Esophagus mucosa (tissue), 1 donor: Measurements from ENCODE around the gene RNGTT. TPM values are rescaled to one million over a fixed set of nuclear protein-coding genes. Genes with fewer than 3 reads are reported as not detected.
"Not testable (repeated sequence)": the region's sequence is repeated elsewhere in the genome, so short reads cannot be mapped to it uniquely, and the experiment has no call there.

Source experiments
- ATAC-seq: fragments of 200-7000 bp; cut with Tn5 transposase; one replicate; pipeline ENCODE4 v1.9.1; 2020
- total RNA-seq: library from RNA; stranded (reverse); gene quantifications from one replicate; pipeline ENCODE4 v1.2.4, GENCODE V29; 2023
- donor health status: DM: yes; HTN: yes; CAD: no.

Gene RNGTT
- total RNA-seq, 1 donor from 2014 or later = 8.1 TPM

DNA sequence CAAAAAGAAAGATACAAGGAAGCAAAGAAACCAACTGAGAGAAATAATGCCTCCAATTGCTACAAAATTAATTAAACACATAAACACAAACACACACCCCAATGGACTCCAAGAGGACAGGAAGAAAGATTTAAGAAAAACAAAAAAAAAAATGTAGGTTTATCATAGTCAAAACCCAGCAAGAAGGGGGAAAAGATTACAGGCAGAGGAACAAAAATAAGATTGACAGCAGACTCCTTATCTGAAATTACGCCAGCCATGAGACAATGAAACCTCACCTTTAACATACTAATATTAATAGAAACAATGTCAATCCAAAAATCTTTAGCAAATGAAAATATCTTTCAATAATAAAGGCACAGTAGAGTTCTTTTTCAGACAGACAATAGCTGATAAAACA is 155.8 kb downstream of the RNGTT start:
- ATAC-seq = no peak

DNA sequence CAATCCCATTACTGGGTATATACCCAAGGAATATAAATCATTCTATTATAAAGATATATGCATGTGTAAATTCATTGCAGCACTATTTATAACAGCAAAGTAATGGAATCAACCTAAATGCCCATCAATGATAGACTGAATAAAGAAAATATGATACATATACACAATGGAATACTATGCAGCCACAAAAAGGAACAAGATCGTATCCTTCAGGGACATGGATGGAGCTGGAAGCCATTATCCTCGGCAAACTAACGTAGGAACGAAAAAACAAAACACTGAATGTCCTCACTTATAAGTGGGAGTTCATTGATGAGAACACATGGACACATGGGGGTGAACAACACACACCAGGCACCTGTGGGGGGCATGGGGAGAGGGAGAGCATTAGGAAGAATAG is 156.7 kb downstream of the RNGTT start:
- ATAC-seq = no peak

DNA sequence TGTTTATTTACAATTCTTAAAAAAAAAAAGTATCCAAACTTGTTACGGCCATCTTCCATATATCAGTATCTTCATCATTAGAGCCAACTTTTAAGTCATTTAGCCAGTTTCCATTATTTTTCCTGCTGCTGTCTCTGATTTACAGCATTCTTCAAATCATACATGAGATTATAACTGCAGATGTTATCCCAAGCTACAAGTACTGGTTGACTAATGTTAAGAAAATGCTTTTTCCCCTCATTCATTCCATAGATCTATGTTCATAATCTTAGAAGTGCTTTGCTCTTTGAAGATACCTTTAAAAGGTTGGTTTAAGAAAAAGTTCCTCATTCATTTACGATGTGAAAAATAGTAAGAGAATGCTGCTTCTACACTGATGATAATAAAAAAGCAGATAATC is 158.7 kb downstream of the RNGTT start:
- no peak for ATAC-seq

- no peak for ATAC-seq
These were observed 177.9 kb downstream of the RNGTT start for GRCh38 chr6:88785478-88785877.

DNA sequence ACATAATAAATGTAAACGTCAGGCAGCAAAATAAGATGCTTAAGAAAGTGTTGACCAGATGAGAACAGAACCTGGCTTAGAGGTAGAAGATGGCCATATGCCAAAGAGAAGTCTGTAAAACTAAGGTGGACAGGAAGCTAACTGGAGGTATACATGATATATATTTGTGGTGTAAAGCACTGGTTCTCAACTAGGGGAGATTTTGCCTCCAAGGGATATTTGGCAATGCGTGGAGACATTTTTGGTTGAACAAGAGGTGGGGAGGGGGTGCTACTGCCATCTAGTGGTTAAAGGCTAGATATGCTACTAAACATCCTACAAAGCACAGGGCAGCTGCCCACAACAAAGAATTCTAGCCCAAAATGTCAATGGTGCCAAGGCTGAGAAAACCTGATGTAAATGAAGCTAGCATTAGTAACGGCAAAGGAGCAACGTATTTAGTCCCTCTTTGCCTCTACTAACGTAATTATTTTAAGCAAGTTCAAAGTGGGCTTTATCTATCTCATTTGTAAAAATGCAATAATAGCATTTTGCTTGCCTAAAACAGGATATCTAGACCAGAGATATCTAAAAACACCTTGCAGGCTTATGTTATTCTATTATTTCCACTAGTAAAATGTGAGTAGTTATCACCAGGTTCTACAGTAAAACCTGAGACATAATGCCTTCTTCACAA is 182.6 kb downstream of the RNGTT start:
- peak; percentile 77 for ATAC-seq

DNA sequence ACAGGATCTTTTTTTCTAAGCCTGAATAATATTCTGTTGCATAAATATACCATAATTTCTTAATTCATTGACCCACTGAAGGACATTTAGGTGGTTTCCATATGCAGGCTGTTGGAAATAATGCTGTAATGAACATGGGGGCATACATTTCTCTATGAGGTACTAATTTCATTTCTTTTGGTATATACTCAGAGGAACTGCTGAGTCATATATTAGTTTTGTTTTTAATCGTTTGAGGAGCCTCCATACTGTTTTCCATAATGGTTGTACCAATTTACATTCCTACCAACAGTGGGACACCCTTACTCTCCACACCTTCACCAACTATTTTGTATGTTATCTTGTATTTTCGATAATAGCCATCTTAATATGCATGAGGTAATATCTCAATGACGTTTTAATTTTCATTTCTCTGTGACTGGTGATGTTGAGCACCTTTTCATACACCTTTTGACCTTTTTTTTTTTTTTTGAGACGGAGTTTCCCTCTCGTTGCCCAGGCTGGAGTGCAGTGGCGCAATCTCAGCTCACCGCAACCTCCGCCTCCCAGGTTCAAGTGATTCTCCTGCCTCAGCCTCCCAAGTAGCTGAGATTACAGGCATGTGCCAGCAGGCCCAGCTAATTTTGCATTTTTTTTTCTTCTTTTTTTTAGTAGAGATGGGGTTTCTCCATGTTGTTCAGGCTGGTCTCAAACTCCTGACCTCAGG is 187.4 kb downstream of the RNGTT start:
- no peak for ATAC-seq

- ATAC-seq = not testable (repeated sequence)
These were observed 195.3 kb downstream of the RNGTT start for GRCh38 chr6:88768114-88768513.

DNA sequence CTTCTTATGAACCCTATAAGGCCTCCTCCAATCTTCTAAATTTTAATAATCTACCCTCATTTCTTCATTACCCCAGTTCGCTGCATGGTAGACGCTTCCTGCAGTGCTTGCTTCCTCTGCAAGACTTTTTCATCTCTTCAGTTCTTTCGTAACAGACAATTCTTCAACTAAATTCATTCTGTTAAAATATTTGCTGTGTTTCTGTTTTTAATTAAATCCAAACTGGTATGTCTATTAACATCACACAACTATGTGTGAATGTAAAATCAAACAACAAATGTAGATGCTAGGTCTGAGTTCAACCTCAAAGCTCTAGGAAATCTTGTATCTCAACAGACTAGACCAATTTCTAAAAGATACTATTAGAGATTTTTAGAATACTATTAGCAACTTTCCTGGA is 199.3 kb downstream of the RNGTT start:
- ATAC-seq = no peak

GRCh38 chr6:88763160-88763559 is 200.3 kb downstream of the RNGTT start:
- ATAC-seq = no peak

- no peak for ATAC-seq
These were observed 202.0 kb downstream of the RNGTT start for GRCh38 chr6:88761237-88762031.

- no peak for ATAC-seq
These were observed 203.3 kb downstream of the RNGTT start for GRCh38 chr6:88760091-88760490.

DNA sequence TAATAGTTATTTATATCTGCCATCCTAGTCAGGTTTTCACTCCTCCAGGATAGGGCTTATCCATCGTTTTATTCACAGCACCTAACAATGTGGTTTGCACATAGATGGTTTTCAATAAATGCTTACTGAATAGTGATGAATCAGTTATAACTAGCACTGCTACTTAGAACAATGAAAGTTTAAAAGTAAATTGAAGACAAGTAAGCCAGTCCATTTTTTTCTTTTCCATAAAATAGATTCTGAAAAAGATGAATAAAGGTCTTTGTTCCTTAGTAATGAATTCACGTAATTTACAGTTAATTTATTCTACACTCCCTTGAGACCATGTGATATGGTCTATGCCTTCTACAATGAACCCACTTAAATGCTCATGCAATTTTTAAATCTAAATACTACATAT is 212.5 kb downstream of the RNGTT start:
- no peak for ATAC-seq

DNA sequence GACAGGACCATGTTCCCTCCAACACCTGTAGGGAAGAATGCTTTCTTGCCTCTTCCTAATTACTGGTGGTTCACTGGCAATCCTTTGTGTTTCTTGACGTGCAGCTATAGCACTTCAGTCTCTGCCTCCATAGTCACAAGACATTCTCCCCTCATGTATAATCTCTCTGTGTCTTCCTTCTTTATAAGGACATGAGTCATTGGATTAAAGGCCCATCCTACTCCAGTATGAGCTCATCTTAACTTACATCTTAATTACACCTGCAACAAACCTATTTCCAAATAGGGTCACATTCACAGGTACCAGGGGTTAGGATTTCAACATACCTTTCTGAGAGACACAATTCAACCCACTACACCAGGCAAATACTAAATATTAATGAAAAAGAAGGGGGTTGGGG is 213.6 kb downstream of the RNGTT start:
- ATAC-seq = peak; percentile 74

DNA sequence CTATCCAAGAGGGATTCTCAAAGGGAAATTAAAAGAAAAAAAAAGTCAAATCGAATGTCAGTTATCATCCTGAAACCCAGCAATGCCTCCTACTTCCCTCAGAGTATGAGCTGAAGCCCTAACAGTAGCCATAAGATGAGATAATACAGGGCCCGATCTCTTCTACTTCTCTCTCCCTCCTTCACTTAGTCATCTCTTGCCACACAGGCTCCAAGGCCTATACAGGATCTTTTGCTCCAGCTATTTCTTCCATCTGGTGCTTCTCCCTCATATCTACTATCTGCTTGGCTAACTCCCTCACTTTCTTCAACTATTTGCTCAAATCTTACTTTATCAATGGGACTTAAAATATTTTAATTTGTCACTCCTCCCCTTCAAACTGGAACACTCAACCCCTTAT is 215.3 kb downstream of the RNGTT start:
- no peak for ATAC-seq

- ATAC-seq = no peak
These were observed 221.5 kb downstream of the RNGTT start for GRCh38 chr6:88741939-88742338.

DNA sequence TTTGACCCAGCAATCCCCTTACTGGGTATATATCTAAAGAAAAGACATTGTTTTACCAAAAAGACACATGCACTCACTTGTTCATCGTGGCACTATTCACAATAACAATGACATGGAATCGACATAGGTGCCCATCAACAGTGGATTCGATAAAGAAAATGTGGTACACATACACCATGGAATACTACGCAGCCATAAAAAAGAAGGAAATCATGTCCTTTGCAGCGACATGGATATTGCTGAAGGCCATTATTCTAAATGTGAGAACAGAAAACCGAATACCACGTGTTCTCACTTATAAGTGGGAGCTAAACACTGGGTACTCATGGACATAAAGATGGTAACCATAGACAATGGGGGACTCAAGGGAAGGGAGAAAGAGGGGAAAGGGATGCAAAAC is 222.3 kb downstream of the RNGTT start:
- ATAC-seq = no peak

GRCh38 chr6:88734544-88734943 is 228.9 kb downstream of the RNGTT start:
- no peak for ATAC-seq

DNA sequence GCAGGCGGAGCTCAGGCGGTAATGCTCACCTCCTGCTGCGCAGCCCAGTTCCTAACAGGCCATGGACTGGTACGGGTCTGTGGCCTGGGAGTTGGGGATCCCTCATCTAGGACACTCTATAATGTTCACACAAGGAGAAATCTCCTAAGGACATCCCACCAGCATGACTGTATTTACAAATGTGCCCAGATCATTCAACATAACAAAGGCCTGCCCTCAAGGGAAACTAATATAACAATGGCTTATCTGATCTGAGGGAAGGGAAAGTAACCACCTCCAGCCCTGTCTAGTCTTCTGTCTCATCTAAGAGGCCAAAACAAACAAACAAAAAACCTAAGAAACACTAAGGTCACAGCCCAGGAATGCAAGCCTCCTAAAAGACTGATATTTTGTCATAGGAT is 232.8 kb downstream of the RNGTT start:
- ATAC-seq = no peak

DNA sequence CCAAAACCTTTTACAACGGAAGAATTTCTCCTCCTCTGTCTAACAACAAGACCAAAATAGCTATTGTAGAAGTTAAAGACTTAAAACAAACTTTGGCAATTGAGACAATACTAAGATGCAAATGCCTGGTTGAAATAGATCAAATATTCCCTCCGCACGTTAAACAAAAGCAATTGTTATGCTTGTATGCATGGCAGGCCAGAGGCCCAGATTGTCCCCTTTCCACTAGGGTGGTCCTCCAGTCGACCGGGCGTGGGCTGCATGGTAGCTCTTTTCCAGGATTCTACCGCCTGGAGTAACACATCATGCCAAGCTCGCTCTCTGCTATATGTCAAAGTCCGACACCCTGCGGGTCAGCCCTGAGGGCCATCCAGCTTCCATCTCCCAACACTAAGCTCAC is 234.7 kb downstream of the RNGTT start:
- ATAC-seq = no peak

GRCh38 chr6:88726409-88726808 is 237.0 kb downstream of the RNGTT start:
- not testable (repeated sequence) for ATAC-seq

DNA sequence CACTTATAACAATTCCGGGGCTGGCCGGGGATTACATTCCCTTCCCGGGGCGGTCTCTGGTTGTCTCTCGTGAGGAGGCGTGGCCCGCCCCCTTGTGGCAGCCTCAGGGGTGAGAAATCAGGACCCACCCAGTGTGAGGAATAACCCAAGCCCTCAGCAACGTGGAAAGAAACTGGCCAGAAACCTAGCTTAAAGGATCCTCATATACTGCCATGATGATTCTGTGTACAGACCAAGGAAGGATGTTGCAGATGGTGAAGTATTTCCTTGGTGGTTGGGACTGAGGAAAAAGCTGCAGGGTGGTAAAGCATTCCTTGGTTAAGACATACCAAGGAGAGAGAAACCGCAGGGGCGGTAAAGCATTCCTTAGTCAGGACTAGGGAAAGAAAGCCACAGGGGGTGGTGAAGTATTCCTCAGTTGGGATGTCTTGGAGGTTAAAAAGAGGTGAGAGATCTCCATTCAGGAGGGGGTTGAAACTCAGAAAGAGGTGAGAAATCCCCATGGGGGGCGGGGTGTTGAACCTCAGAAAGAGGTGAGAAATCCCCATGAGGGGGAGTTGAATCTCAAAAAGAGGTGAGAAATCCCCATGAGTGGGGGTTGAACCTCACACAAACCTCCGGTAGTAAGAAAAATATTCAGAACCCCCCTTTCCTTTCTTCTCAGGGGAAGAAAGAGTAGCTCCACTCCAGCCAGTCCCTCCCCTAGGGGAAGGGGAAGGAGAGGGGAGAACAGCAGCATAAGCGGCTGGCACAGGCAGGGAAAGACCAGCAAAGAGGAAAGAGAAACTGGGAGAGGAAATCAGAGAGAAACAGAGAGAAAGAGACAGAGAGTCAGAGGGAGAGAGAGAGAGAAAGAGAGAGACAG is 238.1 kb downstream of the RNGTT start:
- no peak for ATAC-seq

DNA sequence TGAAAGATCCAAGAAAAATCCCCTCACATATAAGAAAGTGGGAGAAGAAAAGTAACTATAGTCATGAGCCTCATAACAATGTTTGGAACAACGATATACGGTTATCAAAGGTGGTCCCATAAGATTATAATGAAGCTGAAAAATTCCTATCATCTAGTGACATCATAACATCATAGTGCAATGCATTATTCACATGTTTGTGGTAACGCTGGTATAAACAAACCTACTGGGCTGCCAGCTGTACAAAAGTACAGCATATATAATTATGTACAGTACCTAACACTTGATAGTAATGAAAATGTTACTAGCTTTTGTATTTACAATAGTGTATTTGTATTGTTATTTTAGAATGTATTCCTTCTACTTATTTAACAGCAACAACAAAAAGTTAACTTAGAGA is 240.7 kb downstream of the RNGTT start:
- ATAC-seq = no peak

- not testable (repeated sequence) for ATAC-seq
These were observed 247.0 kb downstream of the RNGTT start for GRCh38 chr6:88716399-88716798.
